Vagina (tissue), 2 donors: Measurements from ENCODE around the gene CBFA2T3. TPM values are rescaled to one million over a fixed set of nuclear protein-coding genes. Genes with fewer than 3 reads are reported as not detected.

Experiments
- DNase-seq, 2 donors: peaks; one replicate each; pipeline ENCODE4 v3.0.0-alpha.2; 2017; ENCODE audit errors: extremely low spot score in 2 of 2
- H3K27ac ChIP-seq: fragments of 200-600 bp; sonication (generic); one replicate; pipeline ENCODE4 v1.5.1; 2019
- H3K27me3 ChIP-seq: fragments of 200-600 bp; sonication (generic); one replicate; pipeline ENCODE4 v1.5.1; 2019
- H3K36me3 ChIP-seq, 2 donors: fragments of 200-600 bp; sonication (generic); one replicate each; pipeline ENCODE4 v1.5.1; 2017 to 2019
- H3K4me1 ChIP-seq: fragments of 200-600 bp; sonication (generic); one replicate; pipeline ENCODE4 v1.5.1; 2019
- H3K4me3 ChIP-seq, 2 donors: fragments of 200-600 bp; sonication (generic); 1 replicate in 1 of 2; 2 replicates in 1 of 2; pipeline ENCODE4 v1.5.1; 2016 to 2019
- H3K9me3 ChIP-seq: fragments of 200-600 bp; sonication (generic); one replicate; pipeline ENCODE4 v1.5.1; 2019
- POLR2A ChIP-seq, 2 donors: fragments of 450-650 bp; IDR thresholded peaks; one replicate each; pipeline ENCODE4 v1.6.1; 2017; ENCODE audit warnings: antibody characterized with exemption in 2 of 2, mild to moderate bottlenecking in 2 of 2, moderate library complexity in 2 of 2
- POLR2AphosphoS5 ChIP-seq, 2 donors: sonication (generic); formaldehyde crosslinking; IDR thresholded peaks; one replicate each; pipeline ENCODE4 v1.9.0; 2017; ENCODE audit warnings: antibody characterized with exemption in 2 of 2, mild to moderate bottlenecking in 2 of 2, low read depth in 1 of 2; ENCODE audit not compliant: insufficient read depth in 1 of 2
- intact Hi-C: fragments of 100-400 bp; cut with DNase I; formaldehyde crosslinking; loops from one replicate; pipeline ENCODE4 v1.15.1; 2023
- total RNA-seq: library from RNA; depleted of rRNA; stranded (reverse); fragments of >200 nt; gene quantifications from one replicate; pipeline ENCODE4 v1.2.3, GENCODE V29; 2016
- TF ChIP-seq, protein P1 (sequence below), 3 experiments: fragments of 450-650 bp in 2 of 3; fragments of 200-600 bp in 1 of 3; sonication (generic) in 1 of 3; IDR thresholded peaks; one replicate each; pipeline ENCODE4 v1.5.1; 2017 to 2019; ENCODE audit warnings: antibody characterized with exemption in 3 of 3, mild to moderate bottlenecking in 2 of 3, moderate library complexity in 2 of 3

The CBFA2T3 gene
- total RNA-seq, 1 donor from 2014 or later, result 2.7 TPM

DNA sequence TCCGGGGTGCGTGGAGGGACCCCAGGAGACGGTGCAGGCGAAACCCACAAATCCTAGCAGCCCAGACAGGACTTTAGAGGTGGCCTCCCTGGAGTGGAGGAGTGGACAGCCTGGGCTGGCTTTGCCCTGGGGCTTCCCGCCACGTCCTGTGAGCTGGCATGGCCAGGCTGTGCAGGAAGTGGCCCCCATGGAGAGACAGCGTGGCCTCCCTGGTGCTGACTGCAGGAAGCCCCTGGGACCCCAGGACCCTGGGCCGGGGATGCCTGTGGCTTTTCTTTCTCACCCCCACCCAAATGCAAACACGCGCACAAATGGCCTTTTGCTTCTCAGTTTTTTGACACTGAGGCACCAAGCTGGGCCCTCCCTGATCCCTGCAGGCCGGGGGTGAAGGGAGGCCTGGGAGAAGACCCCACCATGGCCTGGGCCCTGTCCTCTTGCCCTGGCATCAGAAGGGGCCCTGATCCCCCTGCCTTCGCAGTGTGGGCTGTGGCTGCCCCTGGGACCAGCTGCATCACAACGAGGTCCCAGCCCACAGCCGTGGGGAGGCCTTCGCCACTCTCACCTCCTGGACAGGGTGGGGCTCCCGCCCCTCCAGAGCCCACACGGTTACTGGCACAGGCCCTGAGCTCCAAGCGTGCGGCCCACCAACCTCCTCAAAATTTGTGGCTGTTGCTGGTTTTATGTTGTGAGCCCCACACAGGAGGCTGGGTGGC, 58.9 kb downstream of the CBFA2T3 start:
- H3K9me3 ChIP-seq, result no peaks in the 10 kb centered on the region
- no peak for DNase-seq
- intact Hi-C loops, result no loop called here
- no peak overlapping the region for H3K4me3 ChIP-seq
- H3K4me1 ChIP-seq, result peaks cover 55% of the 10 kb centered on the region
- H3K27me3 ChIP-seq, result no peaks in the 10 kb centered on the region
- no peaks in the 10 kb centered on the region for H3K36me3 ChIP-seq
- TF ChIP-seq, protein P1, sequence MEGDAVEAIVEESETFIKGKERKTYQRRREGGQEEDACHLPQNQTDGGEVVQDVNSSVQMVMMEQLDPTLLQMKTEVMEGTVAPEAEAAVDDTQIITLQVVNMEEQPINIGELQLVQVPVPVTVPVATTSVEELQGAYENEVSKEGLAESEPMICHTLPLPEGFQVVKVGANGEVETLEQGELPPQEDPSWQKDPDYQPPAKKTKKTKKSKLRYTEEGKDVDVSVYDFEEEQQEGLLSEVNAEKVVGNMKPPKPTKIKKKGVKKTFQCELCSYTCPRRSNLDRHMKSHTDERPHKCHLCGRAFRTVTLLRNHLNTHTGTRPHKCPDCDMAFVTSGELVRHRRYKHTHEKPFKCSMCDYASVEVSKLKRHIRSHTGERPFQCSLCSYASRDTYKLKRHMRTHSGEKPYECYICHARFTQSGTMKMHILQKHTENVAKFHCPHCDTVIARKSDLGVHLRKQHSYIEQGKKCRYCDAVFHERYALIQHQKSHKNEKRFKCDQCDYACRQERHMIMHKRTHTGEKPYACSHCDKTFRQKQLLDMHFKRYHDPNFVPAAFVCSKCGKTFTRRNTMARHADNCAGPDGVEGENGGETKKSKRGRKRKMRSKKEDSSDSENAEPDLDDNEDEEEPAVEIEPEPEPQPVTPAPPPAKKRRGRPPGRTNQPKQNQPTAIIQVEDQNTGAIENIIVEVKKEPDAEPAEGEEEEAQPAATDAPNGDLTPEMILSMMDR (IDR thresholded peaks at IDR 0.05), result no peak
- TF ChIP-seq POLR2A (IDR thresholded peaks at IDR 0.05), result no peak
- no peak for TF ChIP-seq POLR2AphosphoS5 (IDR thresholded peaks at IDR 0.05; ENCODE audit: insufficient read depth in 1 of 2, low read depth in 1 of 2)
- H3K27ac ChIP-seq, result peak overlapping the region; percentile 58

DNA sequence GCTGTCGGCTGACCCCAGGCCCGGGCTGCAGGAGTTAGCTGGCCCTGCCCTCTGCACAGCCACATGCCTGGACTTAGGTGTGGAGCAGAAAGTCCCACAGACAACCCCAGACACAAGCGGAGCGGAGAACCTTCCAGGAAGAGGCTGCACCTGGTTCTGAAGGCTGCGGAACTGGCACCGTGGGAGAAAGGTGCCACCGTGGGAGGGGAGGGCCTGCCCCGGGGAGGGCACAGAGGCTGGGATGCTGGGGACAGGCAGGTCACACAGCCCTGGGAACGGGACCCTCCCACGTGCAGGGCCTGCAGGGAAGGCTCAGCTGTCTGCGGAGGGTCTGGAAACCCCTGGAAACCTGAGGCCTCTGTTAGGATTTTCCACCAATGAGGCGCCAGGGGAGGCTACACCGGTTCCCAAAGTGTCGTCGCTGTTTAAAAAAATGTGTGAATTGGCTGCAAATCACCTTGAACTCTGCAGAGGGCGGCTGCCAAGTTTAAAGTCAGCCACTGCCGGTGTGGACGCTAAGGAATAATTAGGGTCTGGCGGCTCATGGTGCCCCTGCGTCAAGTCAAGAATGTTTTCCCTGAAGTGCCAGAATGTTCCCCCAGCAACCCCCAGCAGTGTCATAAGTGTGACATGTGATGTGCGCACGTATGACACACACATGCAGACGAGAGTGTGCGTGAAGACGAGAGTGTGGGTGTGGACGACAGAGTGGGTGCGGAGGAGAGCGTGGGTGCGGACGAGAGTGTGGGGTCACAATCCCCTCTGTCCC, 59.7 kb downstream of the CBFA2T3 start:
- Histone ChIP-seq H3K27me3 (no peaks in the 10 kb centered on the region), H3K4me3 (no peak overlapping the region), H3K4me1 (peaks cover 48% of the 10 kb centered on the region), H3K36me3 (no peaks in the 10 kb centered on the region), H3K9me3 (no peaks in the 10 kb centered on the region), H3K27ac (no peak overlapping the region)
- no peak for DNase-seq
- TF ChIP-seq, protein P1 (IDR thresholded peaks at IDR 0.05), result no peak
- TF ChIP-seq POLR2A (IDR thresholded peaks at IDR 0.05), result no peak
- TF ChIP-seq POLR2AphosphoS5 (IDR thresholded peaks at IDR 0.05; ENCODE audit: insufficient read depth in 1 of 2, low read depth in 1 of 2), result no peak
- intact Hi-C loops, result no loop called here

DNA sequence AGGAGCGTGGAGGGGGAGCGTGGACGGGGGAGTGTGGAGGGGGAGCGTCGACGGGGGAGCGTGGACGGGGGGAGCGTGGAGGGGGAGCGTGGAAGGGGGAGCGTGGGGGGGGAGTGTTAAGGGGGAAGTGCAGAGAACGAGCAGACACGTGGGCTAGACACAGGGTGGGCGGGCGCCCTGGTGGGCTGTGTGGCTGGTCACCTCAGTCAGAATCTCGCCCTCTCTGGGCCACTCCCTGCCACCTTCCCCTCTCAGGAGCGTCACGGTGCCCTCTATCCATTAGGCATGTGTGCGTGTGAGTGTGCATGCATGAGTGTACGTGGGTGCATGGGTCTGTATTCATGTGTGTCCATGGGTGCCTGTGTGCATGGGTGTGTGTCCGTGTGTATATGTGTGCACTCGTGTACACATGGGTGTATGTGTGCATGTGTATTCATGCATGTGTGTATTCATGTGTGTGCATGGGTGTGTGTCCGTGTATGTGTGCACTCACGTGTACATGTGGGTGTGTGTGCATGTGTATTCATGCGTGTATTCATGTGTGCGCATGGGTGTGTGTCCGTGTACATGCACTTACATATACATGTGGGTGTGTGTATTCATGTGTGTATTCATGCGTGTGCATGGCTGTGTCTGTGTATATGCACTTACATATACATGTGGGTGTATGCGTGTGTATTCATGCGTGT, 61.2 kb downstream of the CBFA2T3 start:
- H3K27ac ChIP-seq, result no peak overlapping the region
- no peaks in the 10 kb centered on the region for H3K36me3 ChIP-seq
- no peak for DNase-seq
- no peaks in the 10 kb centered on the region for H3K27me3 ChIP-seq
- peaks cover 33% of the 10 kb centered on the region for H3K4me1 ChIP-seq
- H3K9me3 ChIP-seq, result no peaks in the 10 kb centered on the region
- TF ChIP-seq POLR2A (IDR thresholded peaks at IDR 0.05) (no peak), POLR2AphosphoS5 (IDR thresholded peaks at IDR 0.05; ENCODE audit: insufficient read depth in 1 of 2, low read depth in 1 of 2) (no peak)
- TF ChIP-seq, protein P1 (IDR thresholded peaks at IDR 0.05), result no peak
- intact Hi-C loops, result no loop called here
- H3K4me3 ChIP-seq, result no peak overlapping the region

DNA sequence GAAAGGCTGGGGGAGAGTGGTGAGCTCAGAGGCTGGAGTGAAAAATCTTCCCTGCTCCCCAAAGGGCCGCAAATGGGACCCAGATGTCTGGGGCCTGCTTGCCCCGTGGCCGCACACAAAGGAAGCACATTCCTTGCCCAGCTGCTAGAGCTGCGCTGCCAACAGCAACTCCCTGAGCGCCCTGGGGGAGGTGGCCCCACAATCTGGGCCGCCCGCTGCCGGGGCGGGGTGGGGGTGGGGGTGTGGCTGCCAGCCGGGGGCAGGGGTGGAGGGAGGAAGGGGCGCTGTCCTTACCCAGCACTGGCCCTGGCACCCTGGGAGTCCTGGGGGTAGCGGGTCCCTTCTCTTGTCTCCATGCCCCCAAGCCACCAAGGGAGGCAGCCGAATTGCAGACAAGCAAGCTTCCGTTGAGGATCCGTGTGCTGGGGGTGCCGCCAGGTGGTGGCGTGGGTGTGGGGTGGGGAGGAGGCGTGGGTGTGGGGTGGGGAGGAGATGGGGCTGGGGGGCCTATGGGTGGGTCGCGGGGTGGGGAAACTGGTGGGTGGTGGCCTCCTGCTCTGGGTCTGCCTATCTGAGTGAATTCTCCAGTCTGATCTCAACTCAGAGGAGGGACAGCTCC, 62.1 kb downstream of the CBFA2T3 start:
- Histone ChIP-seq H3K27me3 (no peaks in the 10 kb centered on the region), H3K36me3 (no peaks in the 10 kb centered on the region), H3K4me1 (peaks cover 24% of the 10 kb centered on the region), H3K4me3 (no peak overlapping the region), H3K27ac (no peak overlapping the region), H3K9me3 (no peaks in the 10 kb centered on the region)
- no peak for TF ChIP-seq POLR2A (IDR thresholded peaks at IDR 0.05)
- no peak for TF ChIP-seq POLR2AphosphoS5 (IDR thresholded peaks at IDR 0.05; ENCODE audit: insufficient read depth in 1 of 2, low read depth in 1 of 2)
- TF ChIP-seq, protein P1 (IDR thresholded peaks at IDR 0.05), result no peak
- intact Hi-C loops, result no loop called here
- no peak for DNase-seq
